A549 (cell line): ENCODE results near the gene FEM1C.

Source experiments
- BCL3 ChIP-seq: fragments of >200 bp; sonication (Bioruptor Twin); formaldehyde crosslinking; IDR thresholded peaks from 3 replicates; pipeline ENCODE4 v1.6.1; 2016
- CTCF ChIP-seq: fragments of >200 bp; sonication (Bioruptor Twin); formaldehyde crosslinking; IDR thresholded peaks from 3 replicates; pipeline ENCODE4 v1.5.1; 2016
- ELK1 ChIP-seq: fragments of 150-350 bp; IDR thresholded peaks from 2 replicates; pipeline ENCODE4 v1.6.1; 2014; ENCODE audit warnings: low read depth, mild to moderate bottlenecking, low read length
- MAX ChIP-seq: IDR thresholded peaks from 2 replicates; pipeline ENCODE4 v1.6.1; 2012
- PHF8 ChIP-seq: fragments of 200-600 bp; sonication (generic); IDR thresholded peaks from 2 replicates; pipeline ENCODE4 v1.6.1; 2016; ENCODE audit warnings: low read depth, mild to moderate bottlenecking, antibody characterized with exemption, moderate library complexity, borderline replicate concordance
- POLR2A ChIP-seq: IDR thresholded peaks from 2 replicates; pipeline ENCODE4 v1.6.1; 2012; ENCODE audit warnings: mild to moderate bottlenecking, low read length
- RAD21 ChIP-seq, 2 experiments: fragments of >200 bp in 1 of 2; sonication (Bioruptor Twin) in 1 of 2; formaldehyde crosslinking in 1 of 2; IDR thresholded peaks in 1 of 2; conservative IDR thresholded peaks in 1 of 2; 2 replicates in 1 of 2; 3 replicates in 1 of 2; pipeline ENCODE4 v1.6.1; 2012 to 2018; ENCODE audit warnings: inconsistent platforms in 1 of 2
- RFX5 ChIP-seq: fragments of 450-650 bp; IDR thresholded peaks from 2 replicates; pipeline ENCODE4 v1.7.1; 2014; ENCODE audit warnings: antibody characterized with exemption, mild to moderate bottlenecking, moderate library complexity

- TF ChIP-seq RFX5 (no peak), BCL3 (no peak), PHF8 (no peak), CTCF (no peak), ELK1 (no peak), RAD21 (conservative IDR thresholded peaks at IDR 0.05 in 1 of 2, IDR thresholded peaks at IDR 0.05 in 1 of 2) (no peak), POLR2A (no peak), MAX (no peak)
Observed at GRCh38 chr5:115580941-115581340, 36.4 kb upstream of the FEM1C start.
